Measurements from ENCODE around the gene COP1.

GRCh38 chr1:176102768-176103350, 104.2 kb downstream of the COP1 start:
- TF ChIP-seq CTCF (IDR thresholded peaks at IDR 0.05), result no peak
- TF ChIP-seq POLR2A (IDR thresholded peaks at IDR 0.05), result no peak

Data from breast epithelium (tissue), 3 donors.